WTC11 (cell line): ENCODE results near the gene CYSRT1. TPM values are rescaled to one million over a fixed set of nuclear protein-coding genes. Genes with fewer than 3 reads are reported as not detected.

Source experiments
- ATAC-seq: fragments of 200-7000 bp; cut with Tn5 transposase; 2 replicates; pipeline ENCODE4 v1.10.0; 2021; ENCODE audit warnings: mild to moderate bottlenecking, moderate library complexity
- CTCF ChIA-PET: fragments of 300-600 bp; sonication (Branson Sonifier 250); formaldehyde crosslinking; loops from one replicate; lab custom pipeline; 2021; ENCODE audit warnings: antibody characterized with exemption; lab: Charles Lee
- POLR2A ChIA-PET: fragments of 350-600 bp; sonication (Branson Sonifier 250); formaldehyde crosslinking; loops from one replicate; lab custom pipeline; 2021; ENCODE audit warnings: antibody characterized with exemption; lab: Charles Lee
- DNase-seq: peaks from one replicate; pipeline ENCODE4 v3.0.0; 2021; ENCODE audit warnings: low spot score
- H3K27ac Mint-ChIP-seq: 2 replicates; pipeline ENCODE4 v1.8.0; 2021; ENCODE audit warnings: mixed read lengths
- H3K27me3 Mint-ChIP-seq: 2 replicates; pipeline ENCODE4 v1.8.0; 2021; ENCODE audit warnings: low read depth, mild to moderate bottlenecking, moderate library complexity, mixed read lengths
- H3K36me3 Mint-ChIP-seq: 2 replicates; pipeline ENCODE4 v1.8.0; 2021; ENCODE audit warnings: mixed read lengths
- H3K4me1 Mint-ChIP-seq: 2 replicates; pipeline ENCODE4 v1.8.0; 2022; ENCODE audit warnings: mixed read lengths
- H3K4me3 Mint-ChIP-seq: 2 replicates; pipeline ENCODE4 v1.8.0; 2021; ENCODE audit warnings: mild to moderate bottlenecking, moderate library complexity, mixed read lengths
- H3K9me3 Mint-ChIP-seq: 2 replicates; pipeline ENCODE4 v1.8.0; 2021; ENCODE audit warnings: mixed read lengths
- ATF1 ChIP-seq: sonication (generic); formaldehyde crosslinking; IDR thresholded peaks from 2 replicates; pipeline ENCODE4 v1.8.1; 2023; ENCODE audit warnings: mild to moderate bottlenecking, moderate library complexity, missing genetic modification reagents
- ATF6 ChIP-seq: sonication (generic); formaldehyde crosslinking; IDR thresholded peaks from 2 replicates; pipeline ENCODE4 v1.8.1; 2023; ENCODE audit warnings: mild to moderate bottlenecking, missing genetic modification reagents
- CDX4 ChIP-seq: fragments of 250-450 bp; sonication (Bioruptor Pico); IDR thresholded peaks from 2 replicates; pipeline ENCODE4 v1.9.0; 2021; ENCODE audit warnings: moderate library complexity, mild to moderate bottlenecking, inconsistent platforms, borderline replicate concordance
- E2F1 ChIP-seq: sonication (generic); formaldehyde crosslinking; IDR thresholded peaks from 2 replicates; pipeline ENCODE4 v1.8.0; 2022; ENCODE audit warnings: mild to moderate bottlenecking, missing genetic modification reagents
- E2F4 ChIP-seq: sonication (generic); formaldehyde crosslinking; IDR thresholded peaks from 2 replicates; pipeline ENCODE4 v1.8.1; 2022; ENCODE audit warnings: low read depth, mild to moderate bottlenecking, moderate library complexity, missing genetic modification reagents, borderline replicate concordance
- FOXK1 ChIP-seq: sonication (generic); formaldehyde crosslinking; IDR thresholded peaks from 2 replicates; pipeline ENCODE4 v1.8.0; 2022; ENCODE audit warnings: mild to moderate bottlenecking, moderate library complexity, missing genetic modification reagents
- HMGA2 ChIP-seq: fragments of 250-450 bp; sonication (Bioruptor Pico); IDR thresholded peaks from 2 replicates; pipeline ENCODE4 v1.4.0; 2021; ENCODE audit warnings: mild to moderate bottlenecking, moderate library complexity
- IRF1 ChIP-seq: sonication (generic); formaldehyde crosslinking; IDR thresholded peaks from 2 replicates; pipeline ENCODE4 v1.8.0; 2023; ENCODE audit warnings: missing genetic modification reagents
- KAT7 ChIP-seq: sonication (generic); formaldehyde crosslinking; IDR thresholded peaks from 2 replicates; pipeline ENCODE4 v1.8.1; 2023; ENCODE audit warnings: missing genetic modification reagents, mild to moderate bottlenecking, borderline replicate concordance
- MAX ChIP-seq: sonication (generic); formaldehyde crosslinking; IDR thresholded peaks from 2 replicates; pipeline ENCODE4 v1.8.0; 2022; ENCODE audit warnings: mild to moderate bottlenecking, missing genetic modification reagents
- MXD4 ChIP-seq: fragments of 250-450 bp; sonication (Bioruptor Pico); IDR thresholded peaks from 2 replicates; pipeline ENCODE4 v1.8.0; 2021; ENCODE audit warnings: mild to moderate bottlenecking, moderate library complexity, borderline replicate concordance
- MYBL2 ChIP-seq: sonication (generic); formaldehyde crosslinking; IDR thresholded peaks from 2 replicates; pipeline ENCODE4 v1.8.1; 2023; ENCODE audit warnings: mild to moderate bottlenecking, moderate library complexity, missing genetic modification reagents
- NFATC4 ChIP-seq: fragments of 250-450 bp; sonication (Bioruptor Pico); IDR thresholded peaks from 2 replicates; pipeline ENCODE4 v1.9.0; 2021; ENCODE audit warnings: mild to moderate bottlenecking
- PRRX2 ChIP-seq: fragments of 250-450 bp; sonication (Bioruptor Pico); IDR thresholded peaks from 2 replicates; pipeline ENCODE4 v1.8.0; 2021; ENCODE audit warnings: mild to moderate bottlenecking
- TEAD1 ChIP-seq: sonication (generic); formaldehyde crosslinking; IDR thresholded peaks from 2 replicates; pipeline ENCODE4 v1.8.0; 2022; ENCODE audit warnings: mild to moderate bottlenecking, missing genetic modification reagents
- USF2 ChIP-seq: sonication (generic); formaldehyde crosslinking; IDR thresholded peaks from 2 replicates; pipeline ENCODE4 v1.8.1; 2023; ENCODE audit warnings: mild to moderate bottlenecking, missing genetic modification reagents, moderate library complexity
- ZBTB21 ChIP-seq: sonication (generic); formaldehyde crosslinking; IDR thresholded peaks from 2 replicates; pipeline ENCODE4 v1.8.1; 2023; ENCODE audit warnings: mild to moderate bottlenecking, missing genetic modification reagents, borderline replicate concordance
- ZBTB43 ChIP-seq: sonication (generic); formaldehyde crosslinking; IDR thresholded peaks from 2 replicates; pipeline ENCODE4 v1.8.1; 2023; ENCODE audit warnings: mild to moderate bottlenecking, missing genetic modification reagents
- ZNF138 ChIP-seq: sonication (generic); formaldehyde crosslinking; conservative IDR thresholded peaks from 2 replicates; pipeline ENCODE4 v1.8.1; 2022; ENCODE audit warnings: mild to moderate bottlenecking, moderate library complexity, missing genetic modification reagents
- ZNF423 ChIP-seq: fragments of 250-450 bp; sonication (Bioruptor Pico); IDR thresholded peaks from 2 replicates; pipeline ENCODE4 v2.1.2; 2022; ENCODE audit warnings: mild to moderate bottlenecking, moderate library complexity
- ZNF425 ChIP-seq: fragments of 250-450 bp; sonication (Bioruptor Pico); conservative IDR thresholded peaks from 2 replicates; pipeline ENCODE4 v1.9.0; 2021; ENCODE audit warnings: mild to moderate bottlenecking
- ZSCAN18 ChIP-seq: fragments of 250-450 bp; sonication (Bioruptor Pico); IDR thresholded peaks from 2 replicates; pipeline ENCODE4 v2.1.2; 2022; ENCODE audit warnings: mild to moderate bottlenecking, moderate library complexity
- total RNA-seq: library from RNA; stranded (reverse); gene quantifications from 3 replicates; pipeline ENCODE4 v1.2.3, GENCODE V29; 2021

Gene CYSRT1
- total RNA-seq, 1 experiment from 2014 or later, result 3.5 TPM

GRCh38 chr9:137220317-137221094, 4.5 kb upstream of the CYSRT1 start (continued):
- TF ChIP-seq MXD4 (CRISPR knock-in tag) (no peak), ZBTB43 (no peak)

GRCh38 chr9:137221095-137221505, 3.9 kb upstream of the CYSRT1 start:
- Mint-ChIP-seq H3K36me3 (no peaks in the 10 kb centered on the region), H3K4me3 (peak overlapping the region; percentile 18; the same call in 1 of the 2 replicates), H3K9me3 (no peaks in the 10 kb centered on the region), H3K27me3 (no peaks in the 10 kb centered on the region), H3K27ac (no peak overlapping the region), H3K4me1 (peaks cover 4% of the 10 kb centered on the region; the same call in 1 of the 2 replicates)
- no peak for DNase-seq
- POLR2A ChIA-PET, result no interaction called here
- ATAC-seq, result no peak
- no peak for TF ChIP-seq MAX (CRISPR knock-in tag)
- TF ChIP-seq KAT7 (CRISPR knock-in tag), result no peak
- no peak for TF ChIP-seq ZSCAN18 (CRISPR knock-in tag)
- no peak for TF ChIP-seq HMGA2 (CRISPR knock-in tag)
- TF ChIP-seq TEAD1 (CRISPR knock-in tag), result no peak
- no peak for TF ChIP-seq ZNF138 (CRISPR knock-in tag)
- no peak for TF ChIP-seq CDX4 (CRISPR knock-in tag)
- no peak for TF ChIP-seq ZNF425 (CRISPR knock-in tag)
- TF ChIP-seq E2F4 (CRISPR knock-in tag), result no peak
- TF ChIP-seq NFATC4 (CRISPR knock-in tag), result no peak
- TF ChIP-seq ATF6 (CRISPR knock-in tag), result no peak
- no peak for TF ChIP-seq ZNF423 (CRISPR knock-in tag)
- TF ChIP-seq MYBL2, result no peak
- no peak for TF ChIP-seq PRRX2 (CRISPR knock-in tag)
- TF ChIP-seq E2F1, result no peak
- TF ChIP-seq ZBTB21, result no peak
- no peak for TF ChIP-seq IRF1
- TF ChIP-seq ATF1 (CRISPR knock-in tag), result no peak
- no peak for TF ChIP-seq USF2 (CRISPR knock-in tag)
- TF ChIP-seq FOXK1 (CRISPR knock-in tag), result no peak
- CTCF ChIA-PET, result interaction anchor here (0.6 to 8.9 kb wide), 8 partner anchors 15 to 186 kb away, joined by 3 to 143 read pairs (median 9); partner anchors contain the start of genes SAPCD2 and TPRN
